ENCODE results near the gene LYRM4.

The LYRM4 gene

DNA sequence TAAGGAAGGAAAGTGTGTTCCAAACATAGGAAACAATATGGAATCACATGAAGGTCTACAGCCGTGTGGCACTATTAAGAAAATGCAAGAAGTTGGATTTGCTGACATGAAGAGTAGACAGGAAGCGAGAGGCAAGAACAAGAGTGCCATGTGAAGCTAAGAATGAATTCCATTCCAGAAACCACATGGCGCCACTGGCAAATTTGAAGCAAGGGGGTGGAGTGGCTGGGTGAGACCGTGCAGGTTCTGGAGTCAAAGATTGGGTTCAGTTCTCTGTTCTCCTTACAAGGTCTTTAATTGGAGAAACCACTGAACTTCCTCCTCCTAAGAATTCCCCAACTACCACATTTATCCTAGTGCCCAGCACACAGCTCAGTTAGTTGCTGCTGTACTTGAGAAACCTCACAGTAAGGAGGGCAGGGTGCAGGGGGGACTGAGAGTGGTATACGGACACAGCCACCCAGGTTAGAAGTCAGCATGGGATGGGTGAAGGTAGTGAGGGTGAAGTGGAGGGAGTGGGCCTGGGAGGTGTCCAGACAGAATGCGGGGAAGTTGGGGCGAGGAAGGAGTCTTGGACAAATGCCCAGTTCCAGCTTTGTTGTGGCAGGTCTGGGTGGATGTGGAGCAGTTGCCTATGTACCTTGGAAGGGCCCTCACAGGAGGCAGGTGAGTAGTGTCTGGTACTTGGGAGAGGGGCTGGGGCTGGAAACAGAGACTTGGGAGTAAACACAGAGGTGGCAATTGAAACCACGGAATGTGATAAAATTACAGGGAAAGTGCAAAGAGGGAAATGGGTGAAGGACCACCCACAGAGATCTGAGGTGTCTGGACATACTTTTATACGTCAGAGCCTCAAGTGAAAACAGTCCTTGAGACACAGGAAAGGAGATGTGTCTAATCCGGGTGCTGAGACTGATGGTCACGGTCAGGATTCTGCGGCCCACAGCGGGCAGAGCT lies 14.3 kb downstream of the LYRM4 start:
- H3K9me3 ChIP-seq (ENCODE audit: control insufficient read depth, insufficient read depth, low read length) = no peaks in the 10 kb centered on the region
- H3K36me3 ChIP-seq (ENCODE audit: insufficient read depth, low read length) = peaks cover 3% of the 10 kb centered on the region; the same call in 1 of the 2 replicates
- H3K4me1 ChIP-seq (ENCODE audit: insufficient read depth, low read length) = peaks cover 2% of the 10 kb centered on the region; the same call in 1 of the 2 replicates
- no peak overlapping the region for H3K9ac ChIP-seq (ENCODE audit: low read depth, low read length)

DNA sequence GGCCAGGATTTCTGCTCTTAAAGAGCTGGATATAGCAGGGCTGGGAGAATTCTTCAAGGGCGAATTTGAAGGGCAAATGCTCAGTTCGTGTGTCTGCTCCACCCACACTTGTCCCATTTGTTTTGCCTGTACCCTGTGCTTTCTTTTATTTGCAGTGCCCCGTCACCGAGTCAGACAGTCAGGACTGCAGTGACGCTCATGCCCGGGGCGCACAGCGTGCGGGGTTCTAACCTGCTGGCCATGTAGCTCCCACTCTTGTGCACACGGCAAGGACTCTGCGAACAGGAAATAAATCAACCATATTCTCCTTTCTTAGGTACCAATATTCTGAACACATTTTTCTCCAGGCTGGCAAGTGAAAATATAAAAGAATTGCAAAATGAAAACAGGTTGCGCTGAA lies 17.7 kb downstream of the LYRM4 start:
- no peaks in the 10 kb centered on the region for H3K36me3 ChIP-seq (ENCODE audit: insufficient read depth, low read length)
- no peaks in the 10 kb centered on the region for H3K9me3 ChIP-seq (ENCODE audit: control insufficient read depth, insufficient read depth, low read length)
- H3K9ac ChIP-seq (ENCODE audit: low read depth, low read length) = no peak overlapping the region
- H3K4me1 ChIP-seq (ENCODE audit: insufficient read depth, low read length) = peaks cover 4% of the 10 kb centered on the region; the same call in 1 of the 2 replicates

DNA sequence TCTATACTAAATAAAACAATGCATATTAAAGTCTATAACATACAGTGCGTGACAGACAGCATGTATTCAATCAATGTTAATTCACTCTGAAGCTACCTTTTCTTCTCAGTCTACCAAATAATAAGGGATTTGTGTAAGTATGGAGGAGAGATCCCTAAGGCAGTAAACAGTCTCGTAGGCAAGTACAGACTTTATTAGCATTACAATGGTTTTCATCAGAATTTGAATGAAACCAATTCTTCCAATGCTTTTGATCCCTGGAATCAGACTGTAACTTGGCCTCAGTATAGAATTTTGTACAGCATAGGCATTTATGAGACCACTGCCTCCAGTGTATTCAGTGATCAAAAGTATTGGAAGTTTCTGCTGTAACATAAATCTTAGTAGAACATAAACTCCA lies 19.5 kb downstream of the LYRM4 start:
- Histone ChIP-seq H3K4me1 (ENCODE audit: insufficient read depth, low read length) (peaks cover 4% of the 10 kb centered on the region; the same call in 1 of the 2 replicates), H3K9me3 (ENCODE audit: control insufficient read depth, insufficient read depth, low read length) (no peaks in the 10 kb centered on the region), H3K9ac (ENCODE audit: low read depth, low read length) (no peak overlapping the region), H3K36me3 (ENCODE audit: insufficient read depth, low read length) (no peaks in the 10 kb centered on the region)

DNA sequence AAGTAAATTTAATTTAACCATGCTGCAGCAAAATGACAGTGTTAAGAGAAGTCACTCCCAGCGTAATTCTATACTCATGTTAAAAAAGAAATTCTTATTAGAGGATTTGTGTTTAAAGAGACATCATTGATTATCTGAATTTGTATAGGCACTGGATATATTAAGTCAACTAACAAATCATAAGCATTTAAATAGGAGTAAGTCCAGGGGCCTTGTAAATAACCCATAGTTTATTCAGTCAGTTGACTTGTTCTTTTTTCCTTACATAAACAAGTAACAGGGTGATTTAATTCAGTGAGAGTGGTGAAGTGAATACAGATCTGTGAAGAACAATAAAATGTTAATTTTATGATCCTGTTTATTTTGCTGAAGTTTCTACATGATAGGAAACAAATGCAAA lies 22.4 kb downstream of the LYRM4 start:
- Histone ChIP-seq H3K4me1 (ENCODE audit: insufficient read depth, low read length) (peaks cover 4% of the 10 kb centered on the region; the same call in 1 of the 2 replicates), H3K9ac (ENCODE audit: low read depth, low read length) (no peak overlapping the region), H3K9me3 (ENCODE audit: control insufficient read depth, insufficient read depth, low read length) (no peaks in the 10 kb centered on the region), H3K36me3 (ENCODE audit: insufficient read depth, low read length) (no peaks in the 10 kb centered on the region)

DNA sequence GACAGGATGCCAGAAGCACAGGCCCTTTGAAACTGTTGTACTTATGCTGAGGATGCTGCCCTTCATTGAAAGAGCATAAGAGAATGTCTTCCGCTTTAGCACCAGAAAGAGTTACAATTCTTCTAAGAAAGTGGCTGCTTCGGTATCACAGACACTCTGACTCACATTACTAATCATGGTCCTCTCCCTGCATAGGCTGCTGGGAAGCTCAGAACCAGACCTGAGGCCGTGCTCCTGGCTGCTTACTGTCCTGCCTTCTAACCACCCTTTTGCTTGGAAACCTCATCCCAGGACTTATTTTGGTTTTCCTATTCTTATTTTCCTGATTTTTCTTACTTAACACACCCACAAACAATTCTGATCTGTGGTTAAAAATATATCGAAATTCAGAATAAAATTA lies 22.9 kb downstream of the LYRM4 start:
- H3K9me3 ChIP-seq (ENCODE audit: control insufficient read depth, insufficient read depth, low read length) = no peaks in the 10 kb centered on the region
- no peaks in the 10 kb centered on the region for H3K36me3 ChIP-seq (ENCODE audit: insufficient read depth, low read length)
- H3K4me1 ChIP-seq (ENCODE audit: insufficient read depth, low read length) = peaks cover 7% of the 10 kb centered on the region; the same call in 1 of the 2 replicates
- no peak overlapping the region for H3K9ac ChIP-seq (ENCODE audit: low read depth, low read length)

- no peaks in the 10 kb centered on the region for H3K9me3 ChIP-seq (ENCODE audit: control insufficient read depth, insufficient read depth, low read length)
- no peak overlapping the region for H3K9ac ChIP-seq (ENCODE audit: low read depth, low read length)
- H3K36me3 ChIP-seq (ENCODE audit: insufficient read depth, low read length) = no peaks in the 10 kb centered on the region
- peaks cover 13% of the 10 kb centered on the region for H3K4me1 ChIP-seq (ENCODE audit: insufficient read depth, low read length)
Observed at GRCh38 chr6:5235830-5236229, 24.9 kb downstream of the LYRM4 start.

DNA sequence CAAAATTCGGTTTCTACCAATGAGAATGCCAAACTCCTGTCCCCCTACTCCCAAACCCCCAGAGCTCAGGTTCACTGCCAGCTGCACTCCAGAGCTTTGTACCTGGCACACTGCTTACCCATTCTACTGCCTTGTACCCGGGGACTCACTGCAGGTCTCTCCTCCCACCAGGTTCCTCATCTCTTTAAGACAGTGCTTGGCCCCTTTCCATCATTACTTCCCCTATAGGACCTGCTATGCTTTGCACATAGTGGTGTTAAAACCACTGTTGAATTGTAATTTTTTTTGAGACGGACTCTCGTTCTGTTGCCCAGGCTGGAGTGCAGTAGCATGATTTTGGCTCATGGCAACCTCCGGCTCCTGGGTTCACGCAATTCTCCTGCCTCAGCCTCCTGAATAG lies 25.9 kb downstream of the LYRM4 start:
- H3K4me1 ChIP-seq (ENCODE audit: insufficient read depth, low read length) = peaks cover 16% of the 10 kb centered on the region
- H3K9ac ChIP-seq (ENCODE audit: low read depth, low read length) = no peak overlapping the region
- H3K36me3 ChIP-seq (ENCODE audit: insufficient read depth, low read length) = no peaks in the 10 kb centered on the region
- no peaks in the 10 kb centered on the region for H3K9me3 ChIP-seq (ENCODE audit: control insufficient read depth, insufficient read depth, low read length)

- Histone ChIP-seq H3K36me3 (ENCODE audit: insufficient read depth, low read length) (no peaks in the 10 kb centered on the region), H3K4me1 (ENCODE audit: insufficient read depth, low read length) (peaks cover 16% of the 10 kb centered on the region), H3K9ac (ENCODE audit: low read depth, low read length) (no peak overlapping the region), H3K9me3 (ENCODE audit: control insufficient read depth, insufficient read depth, low read length) (no peaks in the 10 kb centered on the region)
Observed at GRCh38 chr6:5231289-5231688, 29.5 kb downstream of the LYRM4 start.

GRCh38 chr6:5230081-5230480 lies 30.7 kb downstream of the LYRM4 start:
- Histone ChIP-seq H3K36me3 (ENCODE audit: insufficient read depth, low read length) (no peaks in the 10 kb centered on the region), H3K4me1 (ENCODE audit: insufficient read depth, low read length) (peaks cover 16% of the 10 kb centered on the region), H3K9ac (ENCODE audit: low read depth, low read length) (no peak overlapping the region), H3K9me3 (ENCODE audit: control insufficient read depth, insufficient read depth, low read length) (no peaks in the 10 kb centered on the region)

GRCh38 chr6:5229356-5229755 lies 31.4 kb downstream of the LYRM4 start:
- no peaks in the 10 kb centered on the region for H3K9me3 ChIP-seq (ENCODE audit: control insufficient read depth, insufficient read depth, low read length)
- peaks cover 16% of the 10 kb centered on the region for H3K4me1 ChIP-seq (ENCODE audit: insufficient read depth, low read length)
- H3K9ac ChIP-seq (ENCODE audit: low read depth, low read length) = no peak overlapping the region
- H3K36me3 ChIP-seq (ENCODE audit: insufficient read depth, low read length) = no peaks in the 10 kb centered on the region

DNA sequence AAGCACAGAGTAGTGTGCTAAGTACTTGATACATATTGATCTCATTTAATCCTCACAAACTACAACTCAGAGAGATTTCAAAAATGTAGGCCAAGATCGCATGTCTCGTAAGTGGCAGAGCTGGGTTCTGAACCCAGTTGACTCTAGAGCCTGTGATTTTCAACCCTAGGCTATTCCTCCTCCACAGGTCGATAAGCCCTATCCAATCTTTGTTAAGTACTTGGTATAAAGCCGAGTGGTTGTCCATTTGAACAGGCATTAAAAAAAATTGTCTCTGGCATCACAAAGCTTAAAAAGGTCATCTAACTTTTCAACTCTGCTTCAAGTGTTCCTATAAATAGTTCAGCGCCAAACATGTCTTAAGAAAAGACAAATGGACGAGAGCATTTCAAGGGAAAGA lies 37.4 kb downstream of the LYRM4 start:
- H3K36me3 ChIP-seq (ENCODE audit: insufficient read depth, low read length) = no peaks in the 10 kb centered on the region
- no peak overlapping the region for H3K9ac ChIP-seq (ENCODE audit: low read depth, low read length)
- no peaks in the 10 kb centered on the region for H3K9me3 ChIP-seq (ENCODE audit: control insufficient read depth, insufficient read depth, low read length)
- no peaks in the 10 kb centered on the region for H3K4me1 ChIP-seq (ENCODE audit: insufficient read depth, low read length)

GRCh38 chr6:5220443-5220842 lies 40.3 kb downstream of the LYRM4 start:
- Histone ChIP-seq H3K9me3 (ENCODE audit: control insufficient read depth, insufficient read depth, low read length) (no peaks in the 10 kb centered on the region), H3K9ac (ENCODE audit: low read depth, low read length) (no peak overlapping the region), H3K36me3 (ENCODE audit: insufficient read depth, low read length) (no peaks in the 10 kb centered on the region), H3K4me1 (ENCODE audit: insufficient read depth, low read length) (no peaks in the 10 kb centered on the region)

DNA sequence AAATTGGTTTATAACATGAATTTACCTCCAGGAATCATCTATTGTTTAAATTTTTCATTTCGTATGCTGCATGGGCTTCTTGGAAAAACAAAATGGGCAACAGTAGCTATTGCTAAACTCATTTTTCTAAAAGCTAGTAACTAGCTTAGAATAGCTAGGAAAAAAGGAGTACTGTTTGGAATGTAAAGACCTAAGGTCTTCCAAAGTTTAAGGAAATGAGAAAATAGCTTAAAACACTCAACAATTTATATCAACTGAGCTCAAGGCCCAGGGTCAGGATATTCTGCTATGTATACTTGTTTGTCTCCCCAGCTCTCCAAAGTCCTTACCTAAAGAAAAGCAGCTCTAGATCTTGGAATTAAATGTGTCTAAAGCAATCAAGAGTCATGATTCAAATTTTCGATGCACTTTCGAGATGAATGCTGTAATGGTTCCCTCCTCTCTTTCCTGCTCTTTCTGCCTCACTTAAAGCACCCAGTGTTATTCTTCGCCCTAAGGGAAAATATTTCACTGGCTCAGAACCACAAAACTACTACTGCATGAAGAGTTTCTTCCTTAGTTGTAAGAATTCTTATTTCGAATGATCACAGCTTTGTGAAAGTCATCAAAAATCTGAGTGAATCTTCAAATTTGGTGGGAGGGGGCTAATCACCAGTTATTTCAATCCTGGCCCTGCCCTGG lies 41.6 kb downstream of the LYRM4 start:
- H3K9me3 ChIP-seq (ENCODE audit: control insufficient read depth, insufficient read depth, low read length) = no peaks in the 10 kb centered on the region
- H3K36me3 ChIP-seq (ENCODE audit: insufficient read depth, low read length) = no peaks in the 10 kb centered on the region
- no peak overlapping the region for H3K9ac ChIP-seq (ENCODE audit: low read depth, low read length)
- no peaks in the 10 kb centered on the region for H3K4me1 ChIP-seq (ENCODE audit: insufficient read depth, low read length)

DNA sequence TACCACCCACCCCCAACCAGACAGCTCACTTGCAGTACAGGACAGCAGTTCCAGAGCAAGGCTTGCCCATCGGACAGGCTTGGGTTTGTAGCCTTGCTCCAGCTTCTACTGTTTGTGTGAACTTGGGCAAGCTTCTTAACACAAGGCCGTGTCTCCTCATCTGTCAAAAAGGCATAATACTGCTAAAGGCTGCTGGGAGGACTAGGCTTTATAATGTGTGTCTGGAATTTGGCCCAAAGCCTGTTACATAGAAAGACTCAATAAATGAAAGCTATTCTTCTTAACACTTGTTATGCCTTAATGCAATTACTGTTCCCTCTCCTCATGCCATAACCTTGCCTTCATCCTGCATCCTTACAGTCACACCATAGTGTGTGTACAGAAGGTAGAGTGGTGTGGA lies 43.4 kb downstream of the LYRM4 start:
- Histone ChIP-seq H3K9me3 (ENCODE audit: control insufficient read depth, insufficient read depth, low read length) (no peaks in the 10 kb centered on the region), H3K4me1 (ENCODE audit: insufficient read depth, low read length) (no peaks in the 10 kb centered on the region)

DNA sequence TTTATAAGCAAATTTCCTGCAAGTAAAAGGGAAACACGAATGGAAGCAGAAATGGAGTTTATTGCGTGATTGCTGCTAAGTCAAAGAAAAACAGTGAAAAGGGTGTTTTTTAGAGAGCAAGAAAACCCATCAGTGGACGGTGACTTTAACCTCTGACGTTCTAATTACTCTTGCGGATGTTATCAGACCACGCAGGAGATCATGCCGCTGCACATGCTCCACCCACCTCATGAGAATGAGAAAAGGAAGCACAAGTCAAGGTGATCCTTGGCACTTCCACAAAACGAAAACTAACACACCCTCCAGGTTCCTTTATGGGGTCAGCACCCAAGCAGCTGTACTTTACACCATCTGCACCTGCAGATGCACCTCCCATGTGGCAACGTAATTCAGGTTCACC lies 45.0 kb downstream of the LYRM4 start:
- no peak overlapping the region for H3K9ac ChIP-seq (ENCODE audit: low read depth, low read length)
- H3K36me3 ChIP-seq (ENCODE audit: insufficient read depth, low read length) = no peaks in the 10 kb centered on the region
- H3K4me1 ChIP-seq (ENCODE audit: insufficient read depth, low read length) = no peaks in the 10 kb centered on the region
- no peaks in the 10 kb centered on the region for H3K9me3 ChIP-seq (ENCODE audit: control insufficient read depth, insufficient read depth, low read length)

More for the DNA sequence above, 43.4 kb downstream of the LYRM4 start:
- Histone ChIP-seq H3K36me3 (ENCODE audit: insufficient read depth, low read length) (no peaks in the 10 kb centered on the region), H3K9ac (ENCODE audit: low read depth, low read length) (no peak overlapping the region)

Data from ES-I3 (cell line).